HAP-1 (cell line): ENCODE measurements around the gene GLB1L.

Source experiments
- DNase-seq, 2 experiments: peaks; one replicate each; pipeline ENCODE4 v3.0.0-alpha.2; 2016 to 2020; ENCODE audit warnings: low spot score in 2 of 2
- H3K27me3 ChIP-seq: fragments of 250-450 bp; sonication (Bioruptor Pico); 2 replicates; pipeline ENCODE4 v1.5.1; 2020; ENCODE audit warnings: low read depth, mild to moderate bottlenecking, moderate library complexity
- H3K36me3 ChIP-seq: fragments of 250-450 bp; sonication (Bioruptor Pico); replicated peaks from 2 replicates; pipeline ENCODE4 v1.5.1; 2020; ENCODE audit warnings: mild to moderate bottlenecking
- H3K4me1 ChIP-seq: fragments of 250-450 bp; sonication (Bioruptor Pico); 2 replicates; pipeline ENCODE4 v1.5.1; 2020; ENCODE audit warnings: mild to moderate bottlenecking
- H3K4me3 ChIP-seq: fragments of 250-450 bp; sonication (Bioruptor Pico); 2 replicates; pipeline ENCODE4 v1.5.1; 2020; ENCODE audit warnings: mild to moderate bottlenecking, moderate library complexity
- H3K9me3 ChIP-seq: fragments of 250-450 bp; sonication (Bioruptor Pico); 2 replicates; pipeline ENCODE4 v1.5.1; 2020; ENCODE audit warnings: mild to moderate bottlenecking, moderate library complexity
- in situ Hi-C: fragments of 300-500 bp; cut with MboI; formaldehyde crosslinking; loops from 3 replicates; pipeline ENCODE4 v1.14.3; 2020; ENCODE audit warnings: low sequenced_read_pairs, inconsistent platforms, mixed read lengths

GLB1L gene

GRCh38 chr2:219243291-219243761 lies 1.9 kb downstream of the GLB1L start:
- H3K4me3 ChIP-seq: no peak overlapping the region
- in situ Hi-C loops: no loop called here
- no peaks in the 10 kb centered on the region for H3K27me3 ChIP-seq
- H3K36me3 ChIP-seq: peaks cover 17% of the 10 kb centered on the region
- peaks cover 5% of the 10 kb centered on the region for H3K4me1 ChIP-seq
- DNase-seq: no peak
- H3K9me3 ChIP-seq: no peaks in the 10 kb centered on the region; the same call in none of the 2 replicates

GRCh38 chr2:219234331-219234730 lies 10.9 kb downstream of the GLB1L start:
- no peak for DNase-seq
- Histone ChIP-seq H3K36me3 (peaks cover 57% of the 10 kb centered on the region), H3K4me1 (peaks cover 8% of the 10 kb centered on the region), H3K4me3 (no peak overlapping the region), H3K27me3 (no peaks in the 10 kb centered on the region), H3K9me3 (no peaks in the 10 kb centered on the region)
- in situ Hi-C loops: no loop called here

- Histone ChIP-seq H3K36me3 (peaks cover 44% of the 10 kb centered on the region), H3K9me3 (no peaks in the 10 kb centered on the region), H3K4me3 (peak overlapping the region; percentile 68), H3K27me3 (no peaks in the 10 kb centered on the region), H3K4me1 (peaks cover 17% of the 10 kb centered on the region)
- in situ Hi-C loops: no loop called here
- peak; percentile 12 to 60 for DNase-seq
Measured at GRCh38 chr2:219230059-219230540, 15.1 kb downstream of the GLB1L start.

- no peaks in the 10 kb centered on the region for H3K9me3 ChIP-seq
- peaks cover 44% of the 10 kb centered on the region for H3K36me3 ChIP-seq
- in situ Hi-C loops: no loop called here
- peak; percentile 98 to 99 for DNase-seq
- H3K4me3 ChIP-seq: peak within 1 kb of the TSS; percentile 68
- H3K27me3 ChIP-seq: no peaks in the 10 kb centered on the region
- peaks cover 17% of the 10 kb centered on the region for H3K4me1 ChIP-seq
Measured at GRCh38 chr2:219229305-219230058, 15.8 kb downstream of the GLB1L start, which contains the start of the genes ANKZF1 and ATG9A. Gene ANKZF1 (plus strand): TSS chr2:219229806. CDS start chr2:219230258, 452 bp downstream. Gene ATG9A (minus strand): TSS chr2:219229636. CDS start chr2:219228024, 1,612 bp downstream.

GRCh38 chr2:219228911-219229304 lies 16.3 kb downstream of the GLB1L start:
- in situ Hi-C loops: no loop called here
- no peaks in the 10 kb centered on the region for H3K9me3 ChIP-seq
- peaks cover 17% of the 10 kb centered on the region for H3K4me1 ChIP-seq
- H3K36me3 ChIP-seq: peaks cover 44% of the 10 kb centered on the region
- no peaks in the 10 kb centered on the region for H3K27me3 ChIP-seq
- peak overlapping the region; percentile 68 for H3K4me3 ChIP-seq
- DNase-seq: no peak

- Histone ChIP-seq H3K36me3 (peaks cover 44% of the 10 kb centered on the region), H3K4me1 (peaks cover 17% of the 10 kb centered on the region)
- in situ Hi-C loops: no loop called here
Measured at GRCh38 chr2:219228041-219228910, 17.0 kb downstream of the GLB1L start.

GRCh38 chr2:219225350-219225749 lies 19.9 kb downstream of the GLB1L start:
- Histone ChIP-seq H3K9me3 (no peaks in the 10 kb centered on the region), H3K4me1 (peaks cover 9% of the 10 kb centered on the region), H3K36me3 (peaks cover 57% of the 10 kb centered on the region), H3K4me3 (no peak overlapping the region), H3K27me3 (no peaks in the 10 kb centered on the region)
- no peak for DNase-seq
- in situ Hi-C loops: no loop called here

More at GRCh38 chr2:219228041-219228910, 17.0 kb downstream of the GLB1L start:
- peak in 1 of 2 experiments; percentile 52 for DNase-seq
- Histone ChIP-seq H3K27me3 (no peaks in the 10 kb centered on the region), H3K9me3 (no peaks in the 10 kb centered on the region), H3K4me3 (peak overlapping the region; percentile 68)

- no peaks in the 10 kb centered on the region for H3K27me3 ChIP-seq
- H3K36me3 ChIP-seq: peaks cover 67% of the 10 kb centered on the region
- H3K4me1 ChIP-seq: peaks cover 9% of the 10 kb centered on the region
- no peak for DNase-seq
- H3K4me3 ChIP-seq: no peak overlapping the region
- in situ Hi-C loops: no loop called here
- H3K9me3 ChIP-seq: no peaks in the 10 kb centered on the region
Measured at GRCh38 chr2:219223831-219224610, 21.2 kb downstream of the GLB1L start.

GRCh38 chr2:219221957-219222518 lies 23.2 kb downstream of the GLB1L start:
- peaks cover 67% of the 10 kb centered on the region for H3K36me3 ChIP-seq
- in situ Hi-C loops: no loop called here
- no peak for DNase-seq
- peaks cover 11% of the 10 kb centered on the region for H3K4me1 ChIP-seq
- H3K27me3 ChIP-seq: no peaks in the 10 kb centered on the region
- no peak overlapping the region for H3K4me3 ChIP-seq
- H3K9me3 ChIP-seq: no peaks in the 10 kb centered on the region

- in situ Hi-C loops: no loop called here
- H3K9me3 ChIP-seq: no peaks in the 10 kb centered on the region
- no peak for DNase-seq
- no peaks in the 10 kb centered on the region for H3K27me3 ChIP-seq
- peaks cover 11% of the 10 kb centered on the region for H3K4me1 ChIP-seq
- peaks cover 66% of the 10 kb centered on the region for H3K36me3 ChIP-seq
- H3K4me3 ChIP-seq: no peak overlapping the region
Measured at GRCh38 chr2:219220652-219221402, 24.4 kb downstream of the GLB1L start.

- no peak overlapping the region for H3K4me3 ChIP-seq
Measured at GRCh38 chr2:219219784-219220532, 25.3 kb downstream of the GLB1L start.

More at GRCh38 chr2:219219784-219220532, 25.3 kb downstream of the GLB1L start:
- DNase-seq: no peak
- Histone ChIP-seq H3K27me3 (no peaks in the 10 kb centered on the region), H3K36me3 (peaks cover 58% of the 10 kb centered on the region), H3K4me1 (peaks cover 11% of the 10 kb centered on the region), H3K9me3 (no peaks in the 10 kb centered on the region)
- in situ Hi-C loops: no loop called here
